ENCODE data around the gene PLXNA4.

PLXNA4 gene

GRCh38 chr7:132509643-132510042 lies 66.6 kb downstream of the PLXNA4 start:
- TF ChIP-seq, protein P1, sequence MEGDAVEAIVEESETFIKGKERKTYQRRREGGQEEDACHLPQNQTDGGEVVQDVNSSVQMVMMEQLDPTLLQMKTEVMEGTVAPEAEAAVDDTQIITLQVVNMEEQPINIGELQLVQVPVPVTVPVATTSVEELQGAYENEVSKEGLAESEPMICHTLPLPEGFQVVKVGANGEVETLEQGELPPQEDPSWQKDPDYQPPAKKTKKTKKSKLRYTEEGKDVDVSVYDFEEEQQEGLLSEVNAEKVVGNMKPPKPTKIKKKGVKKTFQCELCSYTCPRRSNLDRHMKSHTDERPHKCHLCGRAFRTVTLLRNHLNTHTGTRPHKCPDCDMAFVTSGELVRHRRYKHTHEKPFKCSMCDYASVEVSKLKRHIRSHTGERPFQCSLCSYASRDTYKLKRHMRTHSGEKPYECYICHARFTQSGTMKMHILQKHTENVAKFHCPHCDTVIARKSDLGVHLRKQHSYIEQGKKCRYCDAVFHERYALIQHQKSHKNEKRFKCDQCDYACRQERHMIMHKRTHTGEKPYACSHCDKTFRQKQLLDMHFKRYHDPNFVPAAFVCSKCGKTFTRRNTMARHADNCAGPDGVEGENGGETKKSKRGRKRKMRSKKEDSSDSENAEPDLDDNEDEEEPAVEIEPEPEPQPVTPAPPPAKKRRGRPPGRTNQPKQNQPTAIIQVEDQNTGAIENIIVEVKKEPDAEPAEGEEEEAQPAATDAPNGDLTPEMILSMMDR (IDR thresholded peaks at IDR 0.05; ENCODE audit: low read depth, low read length): no peak
- in situ Hi-C loops (cut with HindIII; ENCODE audit: low sequenced_read_pairs): no loop called here
- DNase-seq (ENCODE audit: low read depth, low spot score): no peak
- no peak overlapping the region for H3K4me3 ChIP-seq (ENCODE audit: low read depth, low read length)

- DNase-seq (ENCODE audit: low read depth, low spot score): no peak
- TF ChIP-seq, protein P1 (IDR thresholded peaks at IDR 0.05; ENCODE audit: low read depth, low read length): no peak
- in situ Hi-C loops (cut with HindIII; ENCODE audit: low sequenced_read_pairs): no loop called here
- no peak overlapping the region for H3K4me3 ChIP-seq (ENCODE audit: low read depth, low read length)
These were observed 67.4 kb downstream of the PLXNA4 start for GRCh38 chr7:132508724-132509353.

GRCh38 chr7:132504852-132505251 lies 71.4 kb downstream of the PLXNA4 start:
- TF ChIP-seq, protein P1 (IDR thresholded peaks at IDR 0.05; ENCODE audit: low read depth, low read length): no peak
- in situ Hi-C loops (cut with HindIII; ENCODE audit: low sequenced_read_pairs): no loop called here

GRCh38 chr7:132504071-132504470 lies 72.2 kb downstream of the PLXNA4 start:
- no peak overlapping the region for H3K4me3 ChIP-seq (ENCODE audit: low read depth, low read length)
- in situ Hi-C loops (cut with HindIII; ENCODE audit: low sequenced_read_pairs): no loop called here
- no peak for DNase-seq (ENCODE audit: low read depth, low spot score)
- TF ChIP-seq, protein P1 (IDR thresholded peaks at IDR 0.05; ENCODE audit: low read depth, low read length): no peak

More at GRCh38 chr7:132504852-132505251, 71.4 kb downstream of the PLXNA4 start:
- no peak overlapping the region for H3K4me3 ChIP-seq (ENCODE audit: low read depth, low read length)
- DNase-seq (ENCODE audit: low read depth, low spot score): no peak

DNA sequence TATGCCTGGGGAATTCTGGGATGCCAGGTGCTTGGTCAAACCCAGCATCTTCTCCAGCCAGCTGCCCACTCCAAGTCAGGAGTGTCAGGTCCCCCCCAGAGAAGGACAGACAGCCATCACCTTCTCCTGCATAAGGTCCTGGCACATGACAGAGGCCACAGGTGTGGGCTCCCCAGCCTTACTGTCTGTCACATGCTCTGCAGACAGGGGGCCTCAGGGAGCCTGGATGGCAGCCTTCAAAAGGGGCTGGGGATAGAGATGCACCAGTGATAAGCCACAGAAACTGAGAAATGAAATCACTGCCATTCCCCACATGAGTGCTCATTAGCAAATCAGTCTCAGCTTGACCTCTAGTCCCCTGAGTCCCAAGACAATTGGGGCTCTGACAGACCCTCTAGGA lies 72.9 kb downstream of the PLXNA4 start:
- TF ChIP-seq, protein P1 (IDR thresholded peaks at IDR 0.05; ENCODE audit: low read depth, low read length): no peak
- in situ Hi-C loops (cut with HindIII; ENCODE audit: low sequenced_read_pairs): no loop called here
- DNase-seq (ENCODE audit: low read depth, low spot score): no peak
- no peak overlapping the region for H3K4me3 ChIP-seq (ENCODE audit: low read depth, low read length)

- in situ Hi-C loops (cut with HindIII; ENCODE audit: low sequenced_read_pairs): no loop called here
- no peak for DNase-seq (ENCODE audit: low read depth, low spot score)
- TF ChIP-seq, protein P1 (IDR thresholded peaks at IDR 0.05; ENCODE audit: low read depth, low read length): no peak
- no peak overlapping the region for H3K4me3 ChIP-seq (ENCODE audit: low read depth, low read length)
These were observed 74.3 kb downstream of the PLXNA4 start for GRCh38 chr7:132501956-132502355.

All from astrocyte of the spinal cord (primary cell).